ENCODE data around the gene NFKBIA. TPM values are rescaled to one million over a fixed set of nuclear protein-coding genes. Genes with fewer than 3 reads are reported as not detected.
A peak's percentile ranks its signal among the peaks of the same experiment; 100 is the strongest.

NFKBIA gene
- total RNA-seq, 1 donor from 2014 or later: 78.0 TPM

DNA sequence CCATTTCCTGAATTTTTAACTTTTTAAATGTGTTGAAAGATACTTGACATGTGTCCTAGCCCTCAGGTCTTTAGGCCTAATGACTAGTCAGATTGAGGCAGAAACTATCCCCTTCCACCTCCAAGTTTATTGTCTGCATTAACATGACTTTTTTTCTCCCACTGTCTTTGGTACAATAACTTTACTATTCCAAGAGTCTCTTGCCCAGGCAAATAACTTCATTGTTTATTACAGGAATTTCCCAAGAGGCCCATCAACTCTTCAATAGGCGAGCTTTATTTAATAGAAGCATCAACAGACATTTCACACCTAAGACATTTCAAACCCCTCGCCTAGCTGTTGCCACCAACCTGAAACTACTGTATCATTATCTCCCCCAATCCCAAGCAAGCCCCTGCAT lies 10.7 kb downstream of the NFKBIA start:
- no peaks in the 10 kb centered on the region for H3K36me3 ChIP-seq
- H3K4me1 ChIP-seq: peaks cover 33% of the 10 kb centered on the region
- no peaks in the 10 kb centered on the region for H3K9me3 ChIP-seq (replicated peaks)
- no peak for DNase-seq
- TF ChIP-seq, protein P1, sequence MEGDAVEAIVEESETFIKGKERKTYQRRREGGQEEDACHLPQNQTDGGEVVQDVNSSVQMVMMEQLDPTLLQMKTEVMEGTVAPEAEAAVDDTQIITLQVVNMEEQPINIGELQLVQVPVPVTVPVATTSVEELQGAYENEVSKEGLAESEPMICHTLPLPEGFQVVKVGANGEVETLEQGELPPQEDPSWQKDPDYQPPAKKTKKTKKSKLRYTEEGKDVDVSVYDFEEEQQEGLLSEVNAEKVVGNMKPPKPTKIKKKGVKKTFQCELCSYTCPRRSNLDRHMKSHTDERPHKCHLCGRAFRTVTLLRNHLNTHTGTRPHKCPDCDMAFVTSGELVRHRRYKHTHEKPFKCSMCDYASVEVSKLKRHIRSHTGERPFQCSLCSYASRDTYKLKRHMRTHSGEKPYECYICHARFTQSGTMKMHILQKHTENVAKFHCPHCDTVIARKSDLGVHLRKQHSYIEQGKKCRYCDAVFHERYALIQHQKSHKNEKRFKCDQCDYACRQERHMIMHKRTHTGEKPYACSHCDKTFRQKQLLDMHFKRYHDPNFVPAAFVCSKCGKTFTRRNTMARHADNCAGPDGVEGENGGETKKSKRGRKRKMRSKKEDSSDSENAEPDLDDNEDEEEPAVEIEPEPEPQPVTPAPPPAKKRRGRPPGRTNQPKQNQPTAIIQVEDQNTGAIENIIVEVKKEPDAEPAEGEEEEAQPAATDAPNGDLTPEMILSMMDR (IDR thresholded peaks at IDR 0.05; ENCODE audit: borderline replicate concordance): no peak
- intact Hi-C loops (cut with micrococcal nuclease): no loop called here
- H3K27me3 ChIP-seq (ENCODE audit: low read depth): no peaks in the 10 kb centered on the region
- H3K4me3 ChIP-seq: no peak overlapping the region
- H3K27ac ChIP-seq (replicated peaks): peak overlapping the region; percentile 47

DNA sequence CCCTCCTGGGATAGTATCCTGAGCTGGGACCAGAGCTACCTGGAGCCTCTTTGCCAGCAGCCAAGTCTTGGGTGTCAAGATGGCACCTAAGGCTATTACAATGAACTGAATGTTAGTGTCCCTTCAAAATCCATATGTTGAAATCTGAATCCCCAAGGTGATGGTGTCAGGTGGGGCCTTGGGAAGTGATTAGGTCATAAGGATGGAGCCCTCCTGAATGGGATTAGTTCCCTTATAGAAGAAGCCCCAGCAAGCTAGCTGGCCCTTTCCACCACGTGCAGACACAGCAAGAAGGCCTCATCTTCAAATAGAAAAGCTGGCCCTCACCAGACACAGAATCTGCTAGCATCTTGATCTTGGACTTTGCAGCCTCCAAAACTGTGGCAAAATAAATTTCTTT lies 12.4 kb downstream of the NFKBIA start:
- Histone ChIP-seq H3K4me3 (no peak overlapping the region), H3K27ac (replicated peaks) (no peak overlapping the region), H3K27me3 (ENCODE audit: low read depth) (no peaks in the 10 kb centered on the region), H3K4me1 (peaks cover 16% of the 10 kb centered on the region), H3K36me3 (no peaks in the 10 kb centered on the region), H3K9me3 (replicated peaks) (no peaks in the 10 kb centered on the region)
- TF ChIP-seq, protein P1 (IDR thresholded peaks at IDR 0.05; ENCODE audit: borderline replicate concordance): no peak
- intact Hi-C loops (cut with micrococcal nuclease): no loop called here
- no peak for DNase-seq

DNA sequence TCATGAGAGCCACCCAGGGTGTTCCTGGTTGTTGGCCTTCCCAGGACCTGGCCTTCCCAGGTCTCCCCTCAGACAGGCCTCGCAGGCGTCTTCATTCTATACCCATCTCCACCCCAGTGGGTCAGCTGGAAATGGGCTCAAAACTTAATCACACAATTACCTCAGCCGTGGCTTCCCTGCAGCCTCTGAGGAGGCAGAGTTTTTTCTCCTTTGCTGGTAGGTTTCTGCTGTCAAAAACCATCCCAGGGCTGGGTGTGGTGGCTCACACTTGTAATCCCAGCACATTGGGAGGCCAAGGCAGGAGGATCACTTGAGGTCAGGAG lies 13.2 kb downstream of the NFKBIA start:
- no peak overlapping the region for H3K27ac ChIP-seq (replicated peaks)
- peaks cover 19% of the 10 kb centered on the region for H3K4me1 ChIP-seq
- H3K9me3 ChIP-seq (replicated peaks): no peaks in the 10 kb centered on the region
- no peak for DNase-seq
- no peak overlapping the region for H3K4me3 ChIP-seq
- H3K27me3 ChIP-seq (ENCODE audit: low read depth): no peaks in the 10 kb centered on the region
- no peaks in the 10 kb centered on the region for H3K36me3 ChIP-seq
- TF ChIP-seq, protein P1 (IDR thresholded peaks at IDR 0.05; ENCODE audit: borderline replicate concordance): no peak
- intact Hi-C loops (cut with micrococcal nuclease): no loop called here

DNA sequence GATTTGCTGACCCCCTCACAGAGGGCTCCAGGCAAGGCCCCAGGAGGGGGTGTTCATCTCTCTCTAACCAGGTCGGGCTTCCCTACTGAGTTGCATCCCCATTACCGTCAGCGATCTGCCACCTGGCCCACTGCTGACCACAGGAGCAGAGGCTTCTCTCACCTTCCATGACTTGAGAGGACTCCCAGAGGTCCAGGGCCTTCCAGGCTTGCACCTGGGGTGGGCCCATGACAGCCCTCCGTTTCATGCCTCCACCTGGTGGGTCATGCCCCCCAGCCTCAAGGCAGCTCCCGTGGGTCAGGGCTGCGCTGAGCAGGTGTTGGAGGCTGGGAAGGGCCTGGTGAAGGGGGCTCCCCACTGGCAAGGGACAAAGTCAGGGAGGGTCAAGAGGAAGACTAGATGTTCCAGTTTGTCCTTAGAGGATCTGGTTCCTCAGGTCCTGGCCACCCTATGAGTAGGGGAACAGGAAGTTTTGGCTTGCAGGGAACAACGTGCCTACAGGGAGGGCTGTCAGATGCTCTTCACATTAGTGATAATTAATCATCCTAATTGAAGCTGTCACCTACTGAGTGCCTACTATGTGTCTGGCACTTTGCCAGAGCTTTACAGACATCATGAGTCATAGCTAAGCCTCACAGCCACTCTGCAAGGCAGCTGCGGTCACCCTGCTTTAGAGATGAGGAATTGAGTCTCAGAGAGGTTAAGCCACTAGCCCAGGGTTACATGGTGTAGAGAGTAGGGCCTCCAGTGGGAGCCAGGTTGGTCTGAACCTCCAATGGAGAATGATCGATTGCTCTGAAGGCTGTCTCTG lies 13.8 kb downstream of the NFKBIA start:
- peaks cover 24% of the 10 kb centered on the region for H3K4me1 ChIP-seq
- H3K27me3 ChIP-seq (ENCODE audit: low read depth): no peaks in the 10 kb centered on the region
- H3K9me3 ChIP-seq (replicated peaks): no peaks in the 10 kb centered on the region
- DNase-seq: peak; percentile 15
- H3K4me3 ChIP-seq: no peak overlapping the region
- intact Hi-C loops (cut with micrococcal nuclease): no loop called here
- TF ChIP-seq, protein P1 (IDR thresholded peaks at IDR 0.05; ENCODE audit: borderline replicate concordance): no peak
- H3K27ac ChIP-seq (replicated peaks): no peak overlapping the region
- H3K36me3 ChIP-seq: no peaks in the 10 kb centered on the region

DNA sequence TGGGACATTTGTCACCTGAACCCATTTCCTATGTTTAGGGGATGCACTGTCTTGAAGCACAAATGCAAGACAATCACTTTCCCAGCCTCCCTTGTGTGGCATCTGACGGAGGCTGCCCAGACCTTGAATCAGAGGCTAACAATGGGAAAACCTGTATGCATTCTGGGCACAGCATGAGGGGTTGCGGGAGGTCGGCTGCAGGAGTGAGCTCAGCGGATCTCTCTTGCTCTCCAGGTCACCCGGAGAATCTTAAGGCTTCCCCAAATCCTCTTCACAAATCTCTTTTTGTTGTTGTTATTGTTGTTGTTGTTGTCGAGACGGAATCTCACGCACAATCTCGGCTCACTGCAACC lies 15.3 kb downstream of the NFKBIA start:
- intact Hi-C loops (cut with micrococcal nuclease): no loop called here
- Histone ChIP-seq H3K4me1 (peaks cover 39% of the 10 kb centered on the region), H3K36me3 (no peaks in the 10 kb centered on the region), H3K27me3 (ENCODE audit: low read depth) (no peaks in the 10 kb centered on the region), H3K9me3 (replicated peaks) (no peaks in the 10 kb centered on the region), H3K27ac (replicated peaks) (no peak overlapping the region), H3K4me3 (no peak overlapping the region)
- DNase-seq: peak; percentile 7
- TF ChIP-seq, protein P1 (IDR thresholded peaks at IDR 0.05; ENCODE audit: borderline replicate concordance): no peak
